Fibroblast of skin of left biceps (primary cell): Measurements from ENCODE around the gene SATB1.

Experiments
- DNase-seq, 2 experiments: peaks; one replicate each; pipeline ENCODE4 v3.0.0-alpha.2; 2013; ENCODE audit warnings: low read depth in 2 of 2

The SATB1 gene

GRCh38 chr3:18431266-18431665 is 6.1 kb upstream of the SATB1 start:
- DNase-seq: no peak

DNA sequence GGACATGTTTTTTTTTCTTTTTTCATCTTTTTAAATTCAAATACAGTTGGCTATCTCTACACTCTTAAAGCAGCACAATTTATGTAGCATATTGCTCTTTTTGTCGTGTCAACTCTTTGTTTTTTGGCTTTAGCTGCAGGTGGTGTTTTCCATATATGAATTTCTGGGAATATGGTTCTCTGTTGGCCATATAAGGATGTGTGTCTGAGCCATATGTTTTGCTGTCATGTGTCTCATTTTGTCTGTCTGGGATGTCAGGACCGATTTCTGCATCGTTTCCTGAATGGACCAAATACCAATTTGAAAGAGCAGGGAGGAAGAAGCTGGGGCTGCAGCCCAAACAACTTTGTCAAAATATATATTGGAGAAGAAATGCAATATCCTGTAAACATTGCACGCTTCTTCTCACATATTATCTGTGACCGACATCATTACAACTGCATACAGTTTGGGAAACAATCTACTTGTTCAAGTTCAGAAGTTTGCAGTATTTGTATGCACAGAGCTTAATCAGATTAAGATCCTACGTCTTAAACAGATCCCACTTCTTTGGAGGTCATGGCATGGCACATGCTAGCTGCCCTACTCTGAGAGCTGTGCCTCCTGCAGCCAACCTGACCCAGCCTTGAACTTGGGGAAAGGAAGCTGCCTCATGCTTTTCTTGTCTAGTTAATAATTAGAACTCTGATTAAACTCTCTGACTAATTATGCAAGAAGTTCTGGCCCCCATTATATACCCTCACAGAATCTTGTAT is 4.0 kb upstream of the SATB1 start:
- DNase-seq: no peak

- DNase-seq: no peak
These were observed 2.9 kb upstream of the SATB1 start for GRCh38 chr3:18428036-18428435.

DNA sequence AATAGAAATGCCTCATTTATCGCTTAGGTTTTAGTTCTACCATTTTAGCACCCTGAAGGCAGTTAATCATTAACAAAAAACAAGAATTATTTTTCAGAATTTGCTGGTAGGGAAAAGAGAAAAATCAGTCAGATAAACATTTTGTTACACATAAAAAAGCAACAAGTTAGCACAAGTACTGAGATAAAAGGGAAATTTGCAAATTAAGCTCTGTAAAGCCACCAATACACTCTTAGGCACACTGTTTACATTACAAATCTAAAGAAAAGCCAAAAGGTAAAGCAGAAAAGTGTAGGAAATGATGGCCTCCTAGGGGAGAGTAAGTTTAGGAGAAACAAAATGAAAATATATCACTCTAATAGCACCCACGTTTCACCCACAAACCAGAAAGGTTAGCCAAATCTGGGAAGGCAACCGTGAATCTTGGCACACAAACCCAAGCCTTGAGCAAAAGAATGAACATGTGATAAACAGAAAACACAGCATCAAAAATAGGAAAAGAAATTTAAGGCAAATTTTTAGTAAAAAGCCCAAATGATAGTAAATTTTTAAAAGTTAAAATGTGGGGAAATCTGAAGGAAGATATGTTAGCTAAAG is 1.6 kb upstream of the SATB1 start:
- no peak for DNase-seq

DNA sequence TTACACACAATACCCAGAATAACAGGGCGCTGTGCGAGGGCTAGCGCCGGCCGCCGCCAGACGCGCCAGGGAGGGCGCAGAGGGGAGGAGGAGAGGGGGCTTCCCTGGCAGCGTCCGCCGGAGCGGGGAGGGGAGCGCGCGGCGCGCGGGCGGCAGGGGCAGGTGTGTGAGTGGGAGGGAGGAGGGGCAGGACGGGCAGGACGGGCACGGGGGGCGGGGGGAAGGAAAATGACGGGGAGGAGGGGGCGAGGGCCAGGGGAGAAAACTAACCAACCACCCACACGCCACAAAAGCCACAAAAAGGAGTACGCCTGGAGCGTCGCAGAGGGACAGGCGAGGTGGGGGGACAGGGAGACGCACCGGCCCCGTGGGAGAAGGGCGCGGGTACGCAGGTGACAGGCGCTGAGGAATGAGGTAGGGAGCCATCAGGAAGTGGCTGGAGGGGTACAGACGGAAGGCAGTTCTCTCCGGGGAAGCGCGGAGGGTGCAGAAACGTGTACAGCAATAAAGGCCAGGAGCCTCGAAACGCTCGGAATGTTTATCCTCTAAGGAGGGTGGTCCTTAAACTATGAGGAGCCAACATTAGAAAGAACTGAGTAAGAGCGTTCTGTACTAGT is 610 bp upstream of the SATB1 start:
- no peak for DNase-seq

DNA sequence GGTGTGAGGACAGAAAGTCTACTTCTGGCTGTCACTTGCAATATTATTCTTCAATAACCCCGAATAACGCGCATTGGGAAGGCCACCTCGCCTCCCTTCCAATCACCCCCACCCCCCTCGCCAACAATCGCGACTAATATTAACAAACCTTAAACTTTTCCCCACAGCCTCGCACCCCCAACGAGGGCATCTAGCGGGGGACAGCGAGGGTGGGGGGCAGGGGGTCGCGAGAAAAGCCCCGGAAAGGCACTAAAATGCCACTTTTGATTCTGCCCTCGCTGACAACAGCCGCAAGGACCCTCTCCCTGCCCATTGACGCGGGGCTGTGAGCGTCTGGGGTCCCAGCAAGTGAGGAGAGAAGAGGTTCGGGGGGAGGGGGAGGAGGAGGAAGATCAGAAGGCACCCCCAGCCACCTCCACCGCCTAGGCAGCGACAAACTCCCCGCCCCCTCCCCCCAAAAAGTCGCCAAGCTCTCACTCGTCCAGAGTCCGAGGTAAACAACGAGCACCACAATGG is 868 bp downstream of the SATB1 start:
- no peak for DNase-seq

DNA sequence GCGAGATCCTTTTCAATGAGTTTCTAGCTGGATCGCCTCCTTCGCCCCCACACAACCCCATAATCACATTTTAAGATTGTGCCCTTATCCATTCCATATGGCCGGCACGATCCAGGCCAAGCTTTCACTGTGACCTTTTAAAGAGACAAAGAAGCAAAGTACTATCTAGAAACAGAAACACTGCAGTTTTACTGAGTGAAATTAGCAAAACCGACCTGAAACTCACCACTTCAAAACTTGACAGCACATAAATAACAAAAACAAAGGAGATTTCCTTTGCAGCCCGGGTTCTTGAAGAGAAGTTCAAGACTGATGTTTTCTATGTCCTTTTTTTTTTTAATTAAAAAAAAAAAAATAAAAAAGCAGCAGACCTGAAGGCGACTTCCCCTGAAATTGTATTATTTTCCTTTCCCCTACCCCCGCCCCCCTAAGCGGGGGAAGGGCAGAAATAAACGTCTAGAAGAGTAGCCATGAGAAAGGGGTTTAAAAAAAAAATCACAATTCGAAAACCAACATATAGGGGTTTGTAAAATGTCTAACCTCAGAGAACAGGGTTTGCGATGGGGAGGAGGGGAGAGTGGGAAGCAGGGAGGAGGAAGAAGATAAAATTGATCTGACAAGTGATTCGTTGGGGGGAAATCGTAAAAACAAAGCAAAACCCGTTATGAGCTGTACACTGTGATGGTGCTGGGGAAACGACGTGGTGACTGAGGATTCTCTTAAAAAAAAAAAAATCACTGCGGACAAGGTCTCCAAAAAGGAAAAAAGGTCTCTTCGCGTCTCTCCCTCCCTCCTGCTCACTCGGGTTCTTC is 1.5 kb downstream of the SATB1 start:
- peak in 1 of 2 experiments; percentile 9 for DNase-seq

DNA sequence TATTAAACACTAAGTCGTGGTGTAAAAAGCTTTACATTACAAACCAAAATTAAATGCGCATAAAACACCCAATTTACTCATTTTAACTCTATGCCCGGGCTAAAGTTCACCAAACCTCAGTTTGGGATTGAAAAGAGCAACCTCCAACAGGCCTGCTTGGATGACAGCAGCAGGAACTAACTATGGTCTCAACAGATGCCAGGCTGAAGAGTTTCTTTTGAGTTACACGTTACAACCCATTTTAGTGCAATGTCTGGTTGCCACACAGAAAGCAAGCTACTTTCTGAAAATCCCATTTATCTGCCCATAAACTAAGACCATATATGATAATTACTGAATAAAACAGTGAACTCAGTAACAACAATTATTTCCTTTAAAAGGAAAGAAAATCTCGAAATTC is 2.2 kb downstream of the SATB1 start:
- no peak for DNase-seq

DNA sequence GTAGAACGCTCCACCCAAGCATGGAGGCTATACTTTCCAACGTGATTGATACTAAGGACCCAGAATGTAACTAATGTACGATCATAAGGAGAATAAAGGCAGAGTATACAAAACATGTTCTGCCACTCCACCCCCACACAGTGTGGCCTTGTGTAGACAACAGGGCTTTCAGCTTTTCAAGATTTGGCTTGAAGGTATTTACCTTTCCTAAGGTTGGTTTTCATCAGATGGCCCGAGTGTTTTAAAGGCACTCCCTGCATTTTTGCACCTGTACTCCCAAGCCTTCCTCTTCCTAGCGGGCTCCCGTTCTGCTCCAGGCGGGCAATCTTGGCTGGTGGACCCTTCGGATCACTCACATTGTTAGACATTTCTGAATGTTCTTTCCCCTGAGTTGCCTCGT is 4.6 kb downstream of the SATB1 start:
- DNase-seq: no peak

DNA sequence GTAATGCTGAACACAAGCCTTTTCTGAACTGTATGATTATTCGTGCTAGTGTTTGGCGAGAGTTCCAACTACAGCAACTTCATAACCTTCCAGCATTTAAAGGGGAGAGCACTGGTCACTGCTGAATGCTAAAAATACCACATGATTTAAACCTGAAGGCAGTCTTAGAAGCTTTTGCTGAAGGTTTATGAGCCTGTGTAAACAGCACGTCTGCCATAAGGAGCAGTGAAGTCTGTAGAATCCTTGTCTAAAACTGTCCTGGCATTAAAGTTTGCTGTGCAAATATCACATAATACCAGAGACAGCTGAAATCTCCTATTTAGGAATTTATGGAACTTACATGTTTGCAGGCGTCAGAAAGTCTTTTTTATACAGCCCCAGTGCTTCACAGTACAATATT is 5.9 kb downstream of the SATB1 start:
- no peak for DNase-seq

GRCh38 chr3:18417904-18418572 is 7.1 kb downstream of the SATB1 start:
- DNase-seq: no peak

GRCh38 chr3:18416332-18416731 is 8.8 kb downstream of the SATB1 start:
- no peak for DNase-seq

GRCh38 chr3:18415839-18416238 is 9.3 kb downstream of the SATB1 start:
- no peak for DNase-seq

DNA sequence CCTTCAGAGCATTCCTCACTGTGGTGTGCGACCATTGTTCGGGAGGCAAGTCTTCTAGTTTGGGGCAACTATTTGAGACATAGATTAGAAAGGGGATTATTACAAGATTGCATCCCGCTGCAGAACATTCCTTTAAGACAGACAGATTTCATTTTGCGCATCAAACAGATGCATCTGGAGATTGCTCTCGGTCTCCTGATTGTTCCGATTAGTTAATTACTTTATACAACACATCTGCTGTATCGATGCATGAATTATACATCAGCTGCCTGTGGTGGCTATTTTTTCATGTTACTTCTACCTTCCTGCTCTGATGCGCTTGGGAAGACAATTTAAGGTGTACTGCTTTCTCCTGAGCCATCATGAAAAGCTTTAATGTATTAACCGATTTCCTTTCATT is 10.0 kb downstream of the SATB1 start:
- no peak for DNase-seq

DNA sequence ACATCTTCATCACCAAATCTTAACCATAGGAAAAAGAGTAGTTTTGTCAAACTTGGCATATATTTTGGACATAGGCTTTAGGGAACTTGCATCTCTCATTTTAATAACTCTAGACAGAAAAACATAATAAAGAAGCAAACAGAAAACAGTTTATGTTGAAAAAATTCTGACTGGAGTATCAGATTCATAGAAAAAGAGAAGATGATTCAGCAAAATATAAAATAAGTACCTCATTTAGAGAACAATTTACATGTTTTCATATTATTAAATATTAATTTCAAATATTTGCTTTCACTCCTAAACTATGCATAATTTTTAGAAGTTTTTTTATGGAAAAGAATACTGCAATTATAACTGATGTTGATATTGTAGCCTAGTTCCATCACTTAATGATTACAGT is 12.5 kb downstream of the SATB1 start:
- no peak for DNase-seq

- no peak for DNase-seq
These were observed 13.6 kb downstream of the SATB1 start for GRCh38 chr3:18411541-18411940.

- no peak for DNase-seq
These were observed 14.9 kb downstream of the SATB1 start for GRCh38 chr3:18410205-18410604.

- no peak for DNase-seq
These were observed 15.9 kb downstream of the SATB1 start for GRCh38 chr3:18409266-18409665.

DNA sequence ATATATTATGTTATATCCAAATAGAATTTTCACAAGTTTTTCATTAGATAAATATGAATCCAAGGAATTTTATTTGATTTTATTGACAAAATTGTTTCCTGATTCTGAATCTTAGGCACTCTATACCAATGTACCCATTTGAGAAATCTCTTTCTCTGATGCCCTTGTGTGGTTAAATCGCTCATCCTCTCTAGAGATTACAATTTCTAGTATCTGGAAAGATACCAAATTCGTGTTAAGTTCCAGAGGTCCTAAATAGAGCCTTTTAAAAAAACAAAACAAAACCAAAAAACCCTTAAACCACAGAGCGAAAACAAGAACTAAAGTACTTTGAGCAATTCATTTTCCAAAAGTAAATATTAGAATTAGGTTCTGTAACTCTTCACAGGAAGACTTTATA is 20.0 kb downstream of the SATB1 start:
- no peak for DNase-seq

- no peak for DNase-seq
These were observed 22.1 kb downstream of the SATB1 start for GRCh38 chr3:18403061-18403460.

- no peak for DNase-seq
These were observed 22.8 kb downstream of the SATB1 start for GRCh38 chr3:18402239-18402799.
